ENCODE data around the gene RCBTB1.

DNA sequence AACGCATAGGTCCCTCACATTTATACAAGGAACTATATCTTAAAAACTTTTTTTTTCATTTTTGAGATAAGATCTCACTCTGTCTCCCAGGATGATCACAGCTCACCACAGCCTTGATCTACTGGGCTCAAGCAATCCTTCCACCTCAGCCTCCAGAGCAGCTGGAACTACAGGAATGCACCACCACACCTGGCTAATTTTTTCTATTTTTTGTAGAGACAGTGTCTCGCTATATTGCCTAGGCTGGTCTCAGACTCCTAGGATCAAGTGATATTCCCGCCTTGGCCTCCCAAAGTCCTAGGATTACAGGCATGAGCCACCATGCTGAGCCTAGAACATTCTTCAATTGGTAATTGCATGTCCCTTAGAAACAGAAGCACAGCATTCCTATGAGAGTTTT lies 41.7 kb downstream of the RCBTB1 start:
- TF ChIP-seq, protein P1, sequence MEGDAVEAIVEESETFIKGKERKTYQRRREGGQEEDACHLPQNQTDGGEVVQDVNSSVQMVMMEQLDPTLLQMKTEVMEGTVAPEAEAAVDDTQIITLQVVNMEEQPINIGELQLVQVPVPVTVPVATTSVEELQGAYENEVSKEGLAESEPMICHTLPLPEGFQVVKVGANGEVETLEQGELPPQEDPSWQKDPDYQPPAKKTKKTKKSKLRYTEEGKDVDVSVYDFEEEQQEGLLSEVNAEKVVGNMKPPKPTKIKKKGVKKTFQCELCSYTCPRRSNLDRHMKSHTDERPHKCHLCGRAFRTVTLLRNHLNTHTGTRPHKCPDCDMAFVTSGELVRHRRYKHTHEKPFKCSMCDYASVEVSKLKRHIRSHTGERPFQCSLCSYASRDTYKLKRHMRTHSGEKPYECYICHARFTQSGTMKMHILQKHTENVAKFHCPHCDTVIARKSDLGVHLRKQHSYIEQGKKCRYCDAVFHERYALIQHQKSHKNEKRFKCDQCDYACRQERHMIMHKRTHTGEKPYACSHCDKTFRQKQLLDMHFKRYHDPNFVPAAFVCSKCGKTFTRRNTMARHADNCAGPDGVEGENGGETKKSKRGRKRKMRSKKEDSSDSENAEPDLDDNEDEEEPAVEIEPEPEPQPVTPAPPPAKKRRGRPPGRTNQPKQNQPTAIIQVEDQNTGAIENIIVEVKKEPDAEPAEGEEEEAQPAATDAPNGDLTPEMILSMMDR (IDR thresholded peaks at IDR 0.05): no peak
- TF ChIP-seq POLR2A (IDR thresholded peaks at IDR 0.05) (no peak), POLR2AphosphoS5 (IDR thresholded peaks at IDR 0.05) (no peak)

Data from prostate gland (tissue), 2 donors.